ENCODE data around the gene MYH2. TPM values are rescaled to one million over a fixed set of nuclear protein-coding genes. Genes with fewer than 3 reads are reported as not detected.

MYH2 gene
- total RNA-seq, 3 donors from 2014 or later = 0.16 TPM; not detected in 2

DNA sequence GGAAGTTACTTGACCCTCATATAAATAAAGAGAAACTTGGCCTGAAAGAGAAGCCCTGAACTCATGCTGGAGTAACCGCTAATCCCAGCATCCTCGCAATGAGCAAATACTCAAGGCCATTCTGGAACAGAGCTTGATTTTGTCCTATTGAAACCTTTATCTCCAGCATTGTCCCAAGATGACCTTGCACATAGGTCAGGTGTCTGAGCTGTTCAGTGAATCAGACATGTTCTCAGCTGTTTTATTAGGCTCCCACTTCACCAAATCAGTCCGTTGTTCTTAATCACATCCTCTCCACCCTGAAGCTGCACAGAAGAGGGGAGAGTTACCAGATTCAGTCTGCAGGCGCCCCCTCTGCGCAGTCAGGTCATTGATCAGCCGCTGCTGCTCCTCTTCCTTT, 22.0 kb downstream of the MYH2 start:
- TF ChIP-seq CTCF (IDR thresholded peaks at IDR 0.05) (no peak), POLR2A (IDR thresholded peaks at IDR 0.05) (no peak), POLR2AphosphoS5 (IDR thresholded peaks at IDR 0.05) (no peak)
- Histone ChIP-seq H3K36me3 (no peaks in the 10 kb centered on the region), H3K4me1 (no peaks in the 10 kb centered on the region), H3K27me3 (no peaks in the 10 kb centered on the region), H3K27ac (no peak overlapping the region), H3K9me3 (no peaks in the 10 kb centered on the region), H3K4me3 (no peak overlapping the region)
- no peak for DNase-seq (ENCODE audit: low spot score in 2 of 2)
- intact Hi-C loops (cut with DNase I; ENCODE audit: low total_unique reads) = loop anchor here (5.0 kb wide), 1 partner anchor 1395 kb away; no protein-coding TSS in a partner anchor

DNA sequence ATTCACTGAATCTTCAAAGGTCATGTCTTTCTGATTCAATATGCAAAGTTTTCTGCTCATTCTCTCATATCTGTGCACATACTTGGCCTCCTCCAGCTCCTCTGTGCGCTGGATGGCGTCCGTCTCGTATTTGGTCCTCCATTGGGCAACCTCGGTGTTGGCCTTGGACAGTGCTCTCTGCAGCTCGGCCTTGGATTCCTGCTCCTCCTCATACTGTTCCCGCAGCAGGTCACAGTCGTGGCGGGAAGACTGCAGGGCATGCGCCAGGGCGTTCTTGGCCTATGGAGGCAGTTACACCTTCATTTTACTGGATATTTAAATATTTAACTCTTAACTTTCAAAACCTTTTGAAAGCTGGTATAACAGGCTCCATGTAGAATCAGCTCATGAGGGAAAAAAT, 22.9 kb downstream of the MYH2 start:
- no peaks in the 10 kb centered on the region for H3K4me1 ChIP-seq
- no peaks in the 10 kb centered on the region for H3K9me3 ChIP-seq
- H3K36me3 ChIP-seq = no peaks in the 10 kb centered on the region
- DNase-seq (ENCODE audit: low spot score in 2 of 2) = no peak
- H3K4me3 ChIP-seq = no peak overlapping the region
- intact Hi-C loops (cut with DNase I; ENCODE audit: low total_unique reads) = loop anchor here (5.0 kb wide), 1 partner anchor 1396 kb away; no protein-coding TSS in a partner anchor
- TF ChIP-seq CTCF (IDR thresholded peaks at IDR 0.05) = no peak
- TF ChIP-seq POLR2A (IDR thresholded peaks at IDR 0.05) = no peak
- no peak for TF ChIP-seq POLR2AphosphoS5 (IDR thresholded peaks at IDR 0.05)
- no peak overlapping the region for H3K27ac ChIP-seq
- no peaks in the 10 kb centered on the region for H3K27me3 ChIP-seq

GRCh38 chr17:10523064-10523463, 26.4 kb downstream of the MYH2 start:
- TF ChIP-seq POLR2A (IDR thresholded peaks at IDR 0.05) (no peak), POLR2AphosphoS5 (IDR thresholded peaks at IDR 0.05) (no peak), CTCF (IDR thresholded peaks at IDR 0.05) (no peak)
- intact Hi-C loops (cut with DNase I; ENCODE audit: low total_unique reads) = no loop called here
- no peak overlapping the region for H3K27ac ChIP-seq
- DNase-seq (ENCODE audit: low spot score in 2 of 2) = no peak
- H3K4me1 ChIP-seq = no peaks in the 10 kb centered on the region
- no peaks in the 10 kb centered on the region for H3K27me3 ChIP-seq
- H3K9me3 ChIP-seq = no peaks in the 10 kb centered on the region
- no peaks in the 10 kb centered on the region for H3K36me3 ChIP-seq
- H3K4me3 ChIP-seq = no peak overlapping the region

GRCh38 chr17:10521949-10522348, 27.5 kb downstream of the MYH2 start:
- no peaks in the 10 kb centered on the region for H3K27me3 ChIP-seq
- H3K27ac ChIP-seq = no peak overlapping the region
- no peaks in the 10 kb centered on the region for H3K9me3 ChIP-seq
- H3K4me3 ChIP-seq = no peak overlapping the region
- no peak for DNase-seq (ENCODE audit: low spot score in 2 of 2)
- H3K4me1 ChIP-seq = no peaks in the 10 kb centered on the region
- no peaks in the 10 kb centered on the region for H3K36me3 ChIP-seq
- TF ChIP-seq POLR2AphosphoS5 (IDR thresholded peaks at IDR 0.05) (no peak), POLR2A (IDR thresholded peaks at IDR 0.05) (no peak), CTCF (IDR thresholded peaks at IDR 0.05) (no peak)
- intact Hi-C loops (cut with DNase I; ENCODE audit: low total_unique reads) = no loop called here

DNA sequence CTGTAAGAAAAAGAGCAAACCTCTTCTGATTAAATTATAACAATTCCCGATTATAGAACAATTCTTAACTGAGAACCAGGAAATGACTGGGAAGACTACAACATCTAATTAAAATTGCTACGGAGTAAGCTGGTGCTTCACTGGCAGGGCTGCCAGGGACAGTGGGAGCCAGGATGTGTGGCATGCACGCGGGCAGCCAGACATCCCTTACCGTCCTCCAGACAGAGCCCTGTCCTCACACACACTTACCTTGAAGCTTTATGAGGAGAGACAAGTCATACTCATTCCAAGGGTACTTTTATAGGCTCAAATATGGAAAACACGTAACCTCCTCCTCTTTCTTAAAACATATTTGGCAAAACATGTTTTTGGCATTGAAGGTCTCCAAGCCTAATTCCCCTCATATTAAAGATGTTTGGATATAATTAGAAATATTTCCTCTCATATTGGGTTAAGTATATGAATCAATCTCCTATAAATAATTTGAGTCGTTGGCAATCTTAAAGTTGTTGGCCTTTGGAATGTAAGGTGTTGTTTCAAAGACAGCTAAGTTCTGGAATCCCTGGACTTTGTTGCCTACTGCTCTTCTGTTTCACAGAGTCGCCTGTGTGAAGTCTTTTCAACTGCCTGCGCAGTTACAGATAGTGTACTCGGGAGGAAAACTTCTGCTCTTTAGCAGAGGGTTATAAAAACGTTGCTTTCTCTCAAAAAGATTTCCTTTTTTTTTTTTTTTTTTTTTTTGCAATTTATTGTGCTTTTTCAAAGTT, 31.0 kb downstream of the MYH2 start, which contains the start of gene MYH1:
Gene MYH1, minus strand, starts transcription at position 272 of the 767 bp plus-strand sequence. CDS start 1,900 bp downstream, outside the sequence.
- H3K4me3 ChIP-seq = no peak within 1 kb of the TSS
- DNase-seq (ENCODE audit: low spot score in 2 of 2) = no peak
- no peaks in the 10 kb centered on the region for H3K36me3 ChIP-seq
- intact Hi-C loops (cut with DNase I; ENCODE audit: low total_unique reads) = no loop called here
- TF ChIP-seq CTCF (IDR thresholded peaks at IDR 0.05) (no peak), POLR2AphosphoS5 (IDR thresholded peaks at IDR 0.05) (no peak), POLR2A (IDR thresholded peaks at IDR 0.05) (no peak)
- H3K4me1 ChIP-seq = no peaks in the 10 kb centered on the region
- H3K27me3 ChIP-seq = peaks cover 0 to 2% of the 10 kb centered on the region in 2 donors
- H3K27ac ChIP-seq = no peak within 1 kb of the TSS
- no peaks in the 10 kb centered on the region for H3K9me3 ChIP-seq

Measured in breast epithelium (tissue), 4 donors.